HepG2 (cell line): Measurements from ENCODE around the gene ARL8B. TPM values are rescaled to one million over a fixed set of nuclear protein-coding genes. Genes with fewer than 3 reads are reported as not detected.

Source experiments
- ATAC-seq: fragments of 200-7000 bp; cut with Tn5 transposase; 3 replicates; pipeline ENCODE4 v1.9.1; 2020; ENCODE audit warnings: mild to moderate bottlenecking, moderate library complexity
- BruUV-seq: library from RNA; stranded (reverse); fragments of 400-500 nt; replicated peaks from 2 replicates; lab custom pipeline; 2021; lab: Mats Ljungman, UMichigan
- CTCF ChIA-PET: fragments of 300-600 bp; formaldehyde crosslinking; extraction: SDS; loops from one replicate; lab custom pipeline; 2021; ENCODE audit warnings: low total read pairs, inconsistent platforms, low intra/inter-chr PET ratio; lab: Yijun Ruan, JAX
- POLR2A ChIA-PET: fragments of 350-600 bp; sonication (Branson Sonifier 250); formaldehyde crosslinking; loops from one replicate; lab custom pipeline; 2020; ENCODE audit warnings: antibody characterized with exemption, inconsistent platforms; lab: Yijun Ruan, JAX
- DNase-seq: peaks from one replicate; pipeline ENCODE4 v3.0.0-alpha.2; 2015; ENCODE audit warnings: low spot score
- FAIRE-seq: peaks from 3 replicates; lab custom pipeline; 2011; peaks lifted over from hg19 to GRCh38; lab: Jason Lieb, UNC
- H2AFZ ChIP-seq: one replicate; pipeline ENCODE4 v1.6.1; 2011; ENCODE audit warnings: low read length, inconsistent platforms
- H3K27ac ChIP-seq: fragments of 300-600 bp; 3 replicates; pipeline ENCODE4 v1.8.0; 2011; ENCODE audit warnings: mixed run types, mild to moderate bottlenecking, mixed read lengths, low read length, inconsistent platforms; ENCODE audit not compliant: insufficient read depth; ENCODE audit errors: extremely low read length
- H3K27me3 ChIP-seq, 2 experiments: fragments of 200-600 bp in 1 of 2; 2 replicates in 1 of 2; 3 replicates in 1 of 2; pipeline versions ENCODE4 v1.6.0 to v1.8.0; 2011; ENCODE audit warnings: low read length in 2 of 2, mild to moderate bottlenecking in 2 of 2, moderate library complexity in 2 of 2, inconsistent platforms in 1 of 2; ENCODE audit not compliant: insufficient read depth in 2 of 2, control insufficient read depth in 1 of 2
- H3K36me3 ChIP-seq, 2 experiments: fragments of 200-600 bp in 1 of 2; replicated peaks in 1 of 2; 2 replicates in 1 of 2; 3 replicates in 1 of 2; pipeline versions ENCODE4 v1.5.1 to v1.8.0; 2011; ENCODE audit warnings: low read length in 2 of 2, inconsistent platforms in 1 of 2; ENCODE audit not compliant: insufficient read depth in 2 of 2, control insufficient read depth in 1 of 2
- H3K4me1 ChIP-seq: 2 replicates; pipeline ENCODE4 v1.5.1; 2012; ENCODE audit warnings: low read length, inconsistent platforms; ENCODE audit not compliant: insufficient read depth
- H3K4me2 ChIP-seq: 2 replicates; pipeline ENCODE4 v1.6.0; 2011; ENCODE audit warnings: low read depth, low read length, inconsistent platforms
- H3K4me3 ChIP-seq, 3 experiments: fragments of 200-600 bp in 1 of 3; sonication (generic), shearing (Covaris generic) in 1 of 3; replicated peaks in 1 of 3; 2 replicates each; pipeline ENCODE4 v1.5.1; 2011 to 2016; ENCODE audit warnings: low read length in 3 of 3, inconsistent platforms in 2 of 3, low read depth in 2 of 3, mild to moderate bottlenecking in 2 of 3, control low read depth in 1 of 3, mixed read lengths in 1 of 3; ENCODE audit not compliant: insufficient read depth in 1 of 3
- H3K79me2 ChIP-seq: one replicate; pipeline ENCODE4 v1.6.1; 2011; ENCODE audit warnings: low read length, inconsistent platforms; ENCODE audit not compliant: insufficient read depth
- H3K9ac ChIP-seq: 2 replicates; pipeline ENCODE4 v1.6.0; 2011; ENCODE audit warnings: mild to moderate bottlenecking, low read depth, low read length, inconsistent platforms; ENCODE audit not compliant: insufficient read depth
- H3K9me3 ChIP-seq: 2 replicates; pipeline ENCODE4 v1.5.1; 2012; ENCODE audit warnings: mild to moderate bottlenecking, low read length
- H4K20me1 ChIP-seq: 2 replicates; pipeline ENCODE4 v1.6.0; 2011; ENCODE audit warnings: inconsistent platforms, mild to moderate bottlenecking, low read length, moderate library complexity; ENCODE audit not compliant: insufficient read depth
- CEBPB ChIP-seq: IDR thresholded peaks from 2 replicates; pipeline ENCODE4 v1.6.1; 2011; ENCODE audit warnings: low read depth, low read length, improper control_type of control experiment, borderline replicate concordance
- DNMT3B ChIP-seq: conservative IDR thresholded peaks from 2 replicates; pipeline ENCODE4 v1.6.1; 2016; ENCODE audit warnings: missing biosample characterization, control low read depth
- E2F1 ChIP-seq: sonication (generic); formaldehyde crosslinking; IDR thresholded peaks from 2 replicates; pipeline ENCODE4 v1.5.0; 2020; ENCODE audit warnings: missing genetic modification reagents
- MLLT10 ChIP-seq: sonication (generic); formaldehyde crosslinking; IDR thresholded peaks from 2 replicates; pipeline ENCODE4 v1.4.0; 2020; ENCODE audit warnings: missing genetic modification reagents
- PHF8 ChIP-seq: sonication (generic); formaldehyde crosslinking; IDR thresholded peaks from 2 replicates; pipeline ENCODE4 v1.5.0; 2020; ENCODE audit warnings: missing genetic modification reagents
- THAP11 ChIP-seq: IDR thresholded peaks from 2 replicates; pipeline ENCODE4 v1.6.1; 2016; ENCODE audit warnings: missing biosample characterization, missing genetic modification reagents
- ZFP36L2 ChIP-seq: sonication (generic); formaldehyde crosslinking; IDR thresholded peaks from 2 replicates; pipeline ENCODE4 v1.4.0; 2020; ENCODE audit warnings: missing genetic modification reagents
- ZNF292 ChIP-seq: sonication (generic); formaldehyde crosslinking; IDR thresholded peaks from 2 replicates; pipeline ENCODE4 v1.8.1; 2022; ENCODE audit warnings: mild to moderate bottlenecking, low read depth, missing genetic modification reagents, borderline replicate concordance
- ZNF546 ChIP-seq: sonication (generic); formaldehyde crosslinking; conservative IDR thresholded peaks from 2 replicates; pipeline ENCODE4 v1.8.1; 2023; ENCODE audit warnings: mild to moderate bottlenecking, missing genetic modification reagents
- WGBS: methylation state at CpG from one replicate; pipeline ENCODE4 v1.1.6; 2017; ENCODE audit warnings: low lambda C conversion rate; 5-methylcytosine and 5-hydroxymethylcytosine counted together
- in situ Hi-C: cut with HindIII; loops from 2 replicates; pipeline ENCODE4 v1.10.0; 2017; ENCODE audit warnings: low pct_unique_long_range_greater_than_20kb; ENCODE audit not compliant: extremely low pct_ligation_motif_present
- intact Hi-C: fragments of 100-400 bp; cut with micrococcal nuclease; formaldehyde crosslinking; loops from one replicate; pipeline ENCODE4 v1.10.0; 2022; ENCODE audit not compliant: unreplicated experiment
- polyA plus RNA-seq, 8 experiments: library from polyadenylated mRNA; depleted of rRNA in 3 of 8; stranded (reverse) in 7 of 8; unstranded in 1 of 8; fragments of >200 nt; fragmentation: Illumina TruSeq in 4 of 8; extraction: Trizol in 4 of 8; gene quantifications; 2 replicates each; pipeline versions ENCODE4 v1.2.1 to v1.2.3, GENCODE V29; 2011 to 2016; ENCODE audit warnings: low read depth in 4 of 8, missing spikeins in 1 of 8, mixed read lengths in 1 of 8; ENCODE audit not compliant: insufficient read depth in 1 of 8
- total RNA-seq, 5 experiments: library from RNA; depleted of rRNA; stranded (reverse); fragments of >200 nt; fragmentation: Illumina TruSeq; extraction: Trizol; gene quantifications; 2 replicates each; pipeline ENCODE4 v1.2.3, GENCODE V29; 2016; ENCODE audit warnings: low read depth in 1 of 5
- TF ChIP-seq, protein P1 (sequence below): sonication (generic); formaldehyde crosslinking; IDR thresholded peaks from 2 replicates; pipeline ENCODE4 v1.5.1; 2020; ENCODE audit warnings: missing genetic modification reagents, mild to moderate bottlenecking, borderline replicate concordance
- TF ChIP-seq, protein P2 (sequence below), 2 experiments: sonication (generic) in 1 of 2; formaldehyde crosslinking in 1 of 2; IDR thresholded peaks; 2 replicates each; pipeline versions ENCODE4 v1.4.0 to v1.6.1; 2018 to 2020; ENCODE audit warnings: missing genetic modification reagents in 2 of 2, borderline replicate concordance in 1 of 2, low read depth in 1 of 2, mild to moderate bottlenecking in 1 of 2, missing biosample characterization in 1 of 2
- TF ChIP-seq, protein P3 (sequence below): sonication (generic); formaldehyde crosslinking; IDR thresholded peaks from 2 replicates; pipeline ENCODE4 v1.4.0; 2020; ENCODE audit warnings: mild to moderate bottlenecking, missing genetic modification reagents, borderline replicate concordance
- TF ChIP-seq, protein P4 (sequence below): sonication (generic); formaldehyde crosslinking; conservative IDR thresholded peaks from 2 replicates; pipeline ENCODE4 v1.8.0; 2022; ENCODE audit warnings: mild to moderate bottlenecking, moderate library complexity, missing genetic modification reagents
- TF ChIP-seq, protein P5 (sequence below): sonication (generic); formaldehyde crosslinking; conservative IDR thresholded peaks from 2 replicates; pipeline ENCODE4 v1.8.0; 2022; ENCODE audit warnings: missing genetic modification reagents

ARL8B gene
- total and polyA plus RNA-seq, 2 of the 13 experiments (the other 11 are each of a cell fraction or from before 2014, with no cell fraction given) = 23.5 to 30.4 TPM

DNA sequence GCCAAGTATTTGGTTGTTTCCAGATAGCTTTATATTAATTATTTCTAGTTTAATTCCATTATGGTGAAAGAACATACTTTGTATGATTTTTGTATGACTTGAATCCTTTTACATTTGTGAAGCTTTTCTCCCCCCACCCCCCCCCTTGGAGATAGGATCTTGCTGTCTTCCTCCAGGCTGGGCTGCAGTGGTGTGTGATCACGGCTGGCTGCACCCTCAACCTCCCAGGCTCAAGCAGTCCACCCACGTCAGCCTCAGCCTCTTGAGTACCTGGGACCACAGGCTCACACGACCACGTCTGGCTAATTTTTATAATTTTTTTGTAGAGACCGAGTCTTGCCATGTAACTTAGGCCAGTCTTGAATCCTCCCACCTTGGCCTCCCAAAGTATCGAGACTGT is 29.5 kb downstream of the ARL8B start:
- no peak overlapping the region for H3K4me2 ChIP-seq
- TF ChIP-seq CEBPB = no peak
- TF ChIP-seq THAP11 = no peak
- TF ChIP-seq, protein P1, sequence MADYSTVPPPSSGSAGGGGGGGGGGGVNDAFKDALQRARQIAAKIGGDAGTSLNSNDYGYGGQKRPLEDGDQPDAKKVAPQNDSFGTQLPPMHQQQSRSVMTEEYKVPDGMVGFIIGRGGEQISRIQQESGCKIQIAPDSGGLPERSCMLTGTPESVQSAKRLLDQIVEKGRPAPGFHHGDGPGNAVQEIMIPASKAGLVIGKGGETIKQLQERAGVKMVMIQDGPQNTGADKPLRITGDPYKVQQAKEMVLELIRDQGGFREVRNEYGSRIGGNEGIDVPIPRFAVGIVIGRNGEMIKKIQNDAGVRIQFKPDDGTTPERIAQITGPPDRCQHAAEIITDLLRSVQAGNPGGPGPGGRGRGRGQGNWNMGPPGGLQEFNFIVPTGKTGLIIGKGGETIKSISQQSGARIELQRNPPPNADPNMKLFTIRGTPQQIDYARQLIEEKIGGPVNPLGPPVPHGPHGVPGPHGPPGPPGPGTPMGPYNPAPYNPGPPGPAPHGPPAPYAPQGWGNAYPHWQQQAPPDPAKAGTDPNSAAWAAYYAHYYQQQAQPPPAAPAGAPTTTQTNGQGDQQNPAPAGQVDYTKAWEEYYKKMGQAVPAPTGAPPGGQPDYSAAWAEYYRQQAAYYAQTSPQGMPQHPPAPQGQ (CRISPR knock-in tag) = no peak
- TF ChIP-seq, protein P2, sequence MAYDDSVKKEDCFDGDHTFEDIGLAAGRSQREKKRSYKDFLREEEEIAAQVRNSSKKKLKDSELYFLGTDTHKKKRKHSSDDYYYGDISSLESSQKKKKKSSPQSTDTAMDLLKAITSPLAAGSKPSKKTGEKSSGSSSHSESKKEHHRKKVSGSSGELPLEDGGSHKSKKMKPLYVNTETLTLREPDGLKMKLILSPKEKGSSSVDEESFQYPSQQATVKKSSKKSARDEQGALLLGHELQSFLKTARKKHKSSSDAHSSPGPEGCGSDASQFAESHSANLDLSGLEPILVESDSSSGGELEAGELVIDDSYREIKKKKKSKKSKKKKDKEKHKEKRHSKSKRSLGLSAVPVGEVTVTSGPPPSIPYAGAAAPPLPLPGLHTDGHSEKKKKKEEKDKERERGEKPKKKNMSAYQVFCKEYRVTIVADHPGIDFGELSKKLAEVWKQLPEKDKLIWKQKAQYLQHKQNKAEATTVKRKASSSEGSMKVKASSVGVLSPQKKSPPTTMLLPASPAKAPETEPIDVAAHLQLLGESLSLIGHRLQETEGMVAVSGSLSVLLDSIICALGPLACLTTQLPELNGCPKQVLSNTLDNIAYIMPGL (CRISPR knock-in tag; IDR thresholded peaks at IDR 0.05; ENCODE audit: borderline replicate concordance in 1 of 2, low read depth in 1 of 2) = no peak
- TF ChIP-seq, protein P3, sequence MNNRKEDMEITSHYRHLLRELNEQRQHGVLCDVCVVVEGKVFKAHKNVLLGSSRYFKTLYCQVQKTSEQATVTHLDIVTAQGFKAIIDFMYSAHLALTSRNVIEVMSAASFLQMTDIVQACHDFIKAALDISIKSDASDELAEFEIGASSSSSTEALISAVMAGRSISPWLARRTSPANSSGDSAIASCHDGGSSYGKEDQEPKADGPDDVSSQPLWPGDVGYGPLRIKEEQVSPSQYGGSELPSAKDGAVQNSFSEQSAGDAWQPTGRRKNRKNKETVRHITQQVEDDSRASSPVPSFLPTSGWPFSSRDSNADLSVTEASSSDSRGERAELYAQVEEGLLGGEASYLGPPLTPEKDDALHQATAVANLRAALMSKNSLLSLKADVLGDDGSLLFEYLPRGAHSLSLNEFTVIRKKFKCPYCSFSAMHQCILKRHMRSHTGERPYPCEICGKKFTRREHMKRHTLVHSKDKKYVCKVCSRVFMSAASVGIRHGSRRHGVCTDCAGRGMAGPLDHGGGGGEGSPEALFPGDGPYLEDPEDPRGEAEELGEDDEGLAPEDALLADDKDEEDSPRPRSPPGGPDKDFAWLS (CRISPR knock-in tag) = no peak
- TF ChIP-seq ZNF292 (CRISPR knock-in tag) = no peak
- TF ChIP-seq ZNF546 (CRISPR knock-in tag) = no peak
- no peak for TF ChIP-seq MLLT10 (CRISPR knock-in tag)
- TF ChIP-seq E2F1 (CRISPR knock-in tag) = no peak
- no peak for TF ChIP-seq ZFP36L2 (CRISPR knock-in tag)
- TF ChIP-seq, protein P4, sequence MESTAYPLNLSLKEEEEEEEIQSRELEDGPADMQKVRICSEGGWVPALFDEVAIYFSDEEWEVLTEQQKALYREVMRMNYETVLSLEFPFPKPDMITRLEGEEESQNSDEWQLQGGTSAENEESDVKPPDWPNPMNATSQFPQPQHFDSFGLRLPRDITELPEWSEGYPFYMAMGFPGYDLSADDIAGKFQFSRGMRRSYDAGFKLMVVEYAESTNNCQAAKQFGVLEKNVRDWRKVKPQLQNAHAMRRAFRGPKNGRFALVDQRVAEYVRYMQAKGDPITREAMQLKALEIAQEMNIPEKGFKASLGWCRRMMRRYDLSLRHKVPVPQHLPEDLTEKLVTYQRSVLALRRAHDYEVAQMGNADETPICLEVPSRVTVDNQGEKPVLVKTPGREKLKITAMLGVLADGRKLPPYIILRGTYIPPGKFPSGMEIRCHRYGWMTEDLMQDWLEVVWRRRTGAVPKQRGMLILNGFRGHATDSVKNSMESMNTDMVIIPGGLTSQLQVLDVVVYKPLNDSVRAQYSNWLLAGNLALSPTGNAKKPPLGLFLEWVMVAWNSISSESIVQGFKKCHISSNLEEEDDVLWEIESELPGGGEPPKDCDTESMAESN (CRISPR knock-in tag) = no peak
- no peak for TF ChIP-seq DNMT3B (CRISPR knock-in tag)
- no peak for TF ChIP-seq PHF8 (CRISPR knock-in tag)
- TF ChIP-seq, protein P5, sequence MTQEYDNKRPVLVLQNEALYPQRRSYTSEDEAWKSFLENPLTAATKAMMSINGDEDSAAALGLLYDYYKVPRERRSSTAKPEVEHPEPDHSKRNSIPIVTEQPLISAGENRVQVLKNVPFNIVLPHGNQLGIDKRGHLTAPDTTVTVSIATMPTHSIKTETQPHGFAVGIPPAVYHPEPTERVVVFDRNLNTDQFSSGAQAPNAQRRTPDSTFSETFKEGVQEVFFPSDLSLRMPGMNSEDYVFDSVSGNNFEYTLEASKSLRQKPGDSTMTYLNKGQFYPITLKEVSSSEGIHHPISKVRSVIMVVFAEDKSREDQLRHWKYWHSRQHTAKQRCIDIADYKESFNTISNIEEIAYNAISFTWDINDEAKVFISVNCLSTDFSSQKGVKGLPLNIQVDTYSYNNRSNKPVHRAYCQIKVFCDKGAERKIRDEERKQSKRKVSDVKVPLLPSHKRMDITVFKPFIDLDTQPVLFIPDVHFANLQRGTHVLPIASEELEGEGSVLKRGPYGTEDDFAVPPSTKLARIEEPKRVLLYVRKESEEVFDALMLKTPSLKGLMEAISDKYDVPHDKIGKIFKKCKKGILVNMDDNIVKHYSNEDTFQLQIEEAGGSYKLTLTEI (CRISPR knock-in tag) = no peak

More for the DNA sequence above, 29.5 kb downstream of the ARL8B start:
- POLR2A ChIA-PET = no interaction called here
- Histone ChIP-seq H3K9ac (no peak overlapping the region), H4K20me1 (peaks cover 2% of the 10 kb centered on the region; the same call in 1 of the 2 replicates), H3K4me3 (no peak overlapping the region), H3K27me3 (no peaks in the 10 kb centered on the region), H3K79me2 (peaks cover 89% of the 10 kb centered on the region), H3K4me1 (no peaks in the 10 kb centered on the region), H3K36me3 (peaks cover 0 to 3% of the 10 kb centered on the region in 2 experiments; a peak in 3 of 5 replicates), H2AFZ (no peak overlapping the region), H3K9me3 (no peaks in the 10 kb centered on the region), H3K27ac (no peak overlapping the region)
- in situ Hi-C loops = no loop called here
- WGBS = 97% methylated on average over 6 of the region's 6 CpGs
- BruUV-seq = no TSS peak
- DNase-seq = no peak
- ATAC-seq = no peak
- intact Hi-C loops = no loop called here
- no peak for FAIRE-seq
- CTCF ChIA-PET = no interaction called here
